WI38 (cell line): Measurements from ENCODE around the gene SLC13A3.

Source experiments
- H3K4me3 ChIP-seq: 2 replicates; pipeline ENCODE4 v1.5.1; 2011; ENCODE audit warnings: low read depth, mild to moderate bottlenecking, control low read depth, low read length
- TF ChIP-seq, protein P1 (sequence below): IDR thresholded peaks from 2 replicates; pipeline ENCODE4 v1.5.1; 2012; ENCODE audit warnings: low read depth, mild to moderate bottlenecking, control low read depth, low read length

The SLC13A3 gene

DNA sequence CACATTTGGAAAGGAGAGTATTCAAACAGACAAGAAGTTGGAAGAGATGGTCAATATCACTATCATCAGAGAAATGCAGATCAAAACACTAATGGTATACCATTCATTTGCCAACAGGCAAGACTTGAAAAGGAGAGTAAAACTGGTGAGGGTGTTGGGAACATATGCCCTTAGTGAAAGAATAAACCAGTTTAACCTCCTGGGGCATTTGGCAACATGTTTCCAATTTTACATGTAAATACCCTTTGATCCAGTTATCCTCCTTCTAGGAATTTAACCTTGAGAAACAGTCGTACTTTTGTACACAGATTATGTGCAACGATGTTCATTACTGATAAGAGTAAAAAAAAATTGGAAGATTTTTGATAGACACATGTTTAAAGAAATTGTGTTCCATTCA is 66.8 kb downstream of the SLC13A3 start:
- TF ChIP-seq, protein P1, sequence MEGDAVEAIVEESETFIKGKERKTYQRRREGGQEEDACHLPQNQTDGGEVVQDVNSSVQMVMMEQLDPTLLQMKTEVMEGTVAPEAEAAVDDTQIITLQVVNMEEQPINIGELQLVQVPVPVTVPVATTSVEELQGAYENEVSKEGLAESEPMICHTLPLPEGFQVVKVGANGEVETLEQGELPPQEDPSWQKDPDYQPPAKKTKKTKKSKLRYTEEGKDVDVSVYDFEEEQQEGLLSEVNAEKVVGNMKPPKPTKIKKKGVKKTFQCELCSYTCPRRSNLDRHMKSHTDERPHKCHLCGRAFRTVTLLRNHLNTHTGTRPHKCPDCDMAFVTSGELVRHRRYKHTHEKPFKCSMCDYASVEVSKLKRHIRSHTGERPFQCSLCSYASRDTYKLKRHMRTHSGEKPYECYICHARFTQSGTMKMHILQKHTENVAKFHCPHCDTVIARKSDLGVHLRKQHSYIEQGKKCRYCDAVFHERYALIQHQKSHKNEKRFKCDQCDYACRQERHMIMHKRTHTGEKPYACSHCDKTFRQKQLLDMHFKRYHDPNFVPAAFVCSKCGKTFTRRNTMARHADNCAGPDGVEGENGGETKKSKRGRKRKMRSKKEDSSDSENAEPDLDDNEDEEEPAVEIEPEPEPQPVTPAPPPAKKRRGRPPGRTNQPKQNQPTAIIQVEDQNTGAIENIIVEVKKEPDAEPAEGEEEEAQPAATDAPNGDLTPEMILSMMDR = no peak
- H3K4me3 ChIP-seq = no peak overlapping the region

- TF ChIP-seq, protein P1 = no peak
- H3K4me3 ChIP-seq = no peak overlapping the region
Observed at GRCh38 chr20:46583411-46584214, 67.6 kb downstream of the SLC13A3 start.

GRCh38 chr20:46582648-46583047 is 68.6 kb downstream of the SLC13A3 start:
- TF ChIP-seq, protein P1 = no peak

GRCh38 chr20:46581391-46581790 is 69.9 kb downstream of the SLC13A3 start:
- H3K4me3 ChIP-seq = no peak overlapping the region
- TF ChIP-seq, protein P1 = no peak

More at GRCh38 chr20:46582648-46583047, 68.6 kb downstream of the SLC13A3 start:
- no peak overlapping the region for H3K4me3 ChIP-seq

DNA sequence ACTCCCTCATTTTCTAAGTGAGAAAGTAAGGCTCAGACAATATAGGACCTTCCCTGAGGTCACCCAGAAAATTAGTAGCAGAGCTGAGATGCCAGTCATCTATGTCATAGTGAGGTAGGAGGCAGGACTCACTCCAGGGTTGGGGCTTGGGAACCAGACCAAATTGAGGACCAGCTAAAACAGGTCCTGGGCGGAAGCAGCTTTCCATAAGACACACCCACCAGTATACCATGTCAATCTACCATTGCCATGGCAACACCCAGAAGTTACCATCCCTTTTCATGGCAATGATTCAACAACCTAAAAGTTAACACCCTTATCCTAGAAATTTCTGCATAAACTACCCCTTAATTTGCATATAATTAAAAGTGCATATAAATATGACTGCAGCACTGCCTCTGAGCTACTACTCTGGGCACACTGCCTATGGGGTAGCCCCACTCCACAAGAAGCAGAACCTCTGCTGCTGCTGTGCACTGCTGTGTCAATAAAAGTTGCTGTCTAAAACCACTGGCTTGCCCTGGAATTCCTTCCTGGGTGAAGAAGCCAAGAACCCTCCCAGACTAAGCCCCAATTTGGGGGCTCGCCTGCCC is 70.5 kb downstream of the SLC13A3 start:
- TF ChIP-seq, protein P1 = no peak
- no peak overlapping the region for H3K4me3 ChIP-seq

- H3K4me3 ChIP-seq = no peak overlapping the region
- TF ChIP-seq, protein P1 = no peak
Observed at GRCh38 chr20:46578745-46579144, 72.5 kb downstream of the SLC13A3 start.

DNA sequence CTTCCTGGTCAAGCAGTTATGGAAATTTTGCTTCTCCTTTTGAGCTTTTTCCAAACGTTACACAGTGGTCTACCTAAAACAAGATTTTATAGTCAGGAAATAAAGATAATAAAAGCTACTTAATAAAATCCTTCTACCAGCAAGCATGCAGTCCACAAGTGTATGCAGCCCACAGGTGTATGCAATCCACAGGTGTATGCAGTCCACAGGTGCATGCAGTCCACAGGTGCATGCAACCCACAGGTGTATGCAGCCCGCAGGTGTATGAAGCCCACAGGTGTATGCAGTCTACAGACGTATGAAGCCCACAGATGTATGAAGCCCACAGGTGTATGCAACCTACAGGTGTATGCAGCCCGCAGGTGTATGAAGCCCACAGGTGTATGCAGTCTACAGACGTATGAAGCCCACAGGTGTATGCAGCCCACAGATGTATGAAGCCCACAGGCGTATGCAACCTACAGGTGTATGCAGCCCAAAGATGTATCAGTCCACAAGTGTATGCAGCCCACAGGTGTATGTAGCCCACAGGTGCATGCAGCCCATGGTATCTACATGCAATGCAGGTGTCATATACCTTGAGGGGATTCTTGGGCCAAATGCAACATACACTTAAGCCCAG is 74.4 kb downstream of the SLC13A3 start:
- TF ChIP-seq, protein P1 = no peak
- H3K4me3 ChIP-seq = no peak overlapping the region
